HG02798 (cell line): ENCODE data around the gene SEMA3E.
"Not testable (repeated sequence)": the region's sequence is repeated elsewhere in the genome, so short reads cannot be mapped to it uniquely, and the experiment has no call there.

ENCODE experiments used
- ATAC-seq: cut with Tn5 transposase; IDR thresholded peaks from one replicate; pipeline ENCODE4 v1.9.1; 2021; ENCODE audit warnings: mild to moderate bottlenecking; ENCODE audit not compliant: unreplicated experiment, poor library complexity

Gene SEMA3E

DNA sequence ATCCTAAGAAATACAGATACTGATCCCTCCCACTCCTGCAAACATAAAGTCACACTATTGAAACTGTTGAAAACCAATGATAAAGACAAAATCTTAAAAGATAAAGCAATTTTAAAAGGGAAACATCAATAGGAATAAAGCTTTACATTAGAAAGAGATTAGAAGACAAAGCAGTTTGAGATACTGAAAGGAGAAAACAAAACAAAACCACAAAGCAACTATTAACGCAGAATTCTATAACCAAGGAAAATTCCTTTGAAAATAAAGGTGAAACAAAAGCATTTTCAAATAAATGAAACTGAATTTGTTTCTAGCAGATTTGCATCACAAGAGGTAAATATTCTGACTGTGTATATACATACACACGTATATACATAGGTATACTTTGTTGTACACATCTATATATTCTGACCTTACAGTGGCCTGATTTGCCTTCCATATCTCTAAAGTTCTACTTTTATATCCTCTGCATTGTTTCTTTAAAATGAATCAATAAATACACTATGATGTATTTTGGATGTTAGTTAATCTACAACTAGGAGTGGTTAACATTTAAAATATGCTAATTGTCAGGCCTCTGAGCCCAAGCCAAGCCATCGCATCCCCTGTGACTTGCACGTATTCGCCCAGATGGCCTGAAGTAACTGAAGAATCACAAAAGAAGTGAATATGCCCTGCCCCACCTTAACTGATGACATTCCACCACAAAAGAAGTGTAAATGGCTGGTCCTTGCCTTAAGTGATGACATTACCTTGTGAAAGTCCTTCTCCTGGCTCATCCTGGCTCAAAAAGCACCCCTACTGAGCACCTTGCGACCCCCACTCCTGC, 189.6 kb downstream of the SEMA3E start:
- ATAC-seq = not testable (repeated sequence)

GRCh38 chr7:83457022-83457892, 191.7 kb downstream of the SEMA3E start:
- ATAC-seq = no peak

DNA sequence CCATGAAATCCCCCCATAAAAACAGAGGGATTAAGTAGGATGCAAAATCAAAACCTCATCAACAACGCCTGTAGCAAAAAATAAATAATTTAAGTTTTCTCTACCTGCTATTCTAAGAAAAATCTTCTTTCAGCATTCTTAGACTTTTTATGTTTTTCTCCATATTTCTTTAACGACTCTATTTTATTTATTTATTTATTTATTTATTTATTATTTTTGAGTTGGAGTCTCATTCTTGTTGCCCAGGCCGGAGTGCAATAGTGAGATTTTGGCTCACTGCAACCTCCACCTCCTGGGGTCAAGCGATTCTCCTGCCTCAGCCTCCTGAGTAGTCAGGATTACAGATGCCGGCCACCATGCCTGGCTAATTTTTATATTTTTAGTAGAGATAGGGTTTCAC, 192.5 kb downstream of the SEMA3E start:
- ATAC-seq = no peak

DNA sequence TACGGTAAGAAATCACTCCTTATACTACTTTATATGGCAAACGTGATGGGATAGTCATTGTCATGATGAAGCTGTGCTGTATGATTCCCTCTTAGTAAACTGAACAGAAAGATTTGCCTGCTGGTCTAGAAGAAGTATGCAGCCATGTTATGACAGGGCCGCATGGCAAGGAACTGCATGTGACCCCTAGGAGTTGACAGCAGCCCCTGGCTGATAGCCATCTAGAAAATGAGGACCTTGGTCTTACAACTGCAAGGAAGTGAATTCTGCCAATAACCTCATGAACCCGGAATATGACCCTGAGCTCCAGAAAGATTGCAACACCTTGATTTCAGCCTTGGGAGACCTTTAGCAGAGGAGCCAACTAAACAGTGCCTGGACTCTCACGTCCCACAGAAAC, 193.3 kb downstream of the SEMA3E start:
- no peak for ATAC-seq

- ATAC-seq = no peak
Measured at GRCh38 chr7:83452256-83452655, 196.7 kb downstream of the SEMA3E start.

GRCh38 chr7:83451501-83452045, 197.4 kb downstream of the SEMA3E start:
- no peak for ATAC-seq

DNA sequence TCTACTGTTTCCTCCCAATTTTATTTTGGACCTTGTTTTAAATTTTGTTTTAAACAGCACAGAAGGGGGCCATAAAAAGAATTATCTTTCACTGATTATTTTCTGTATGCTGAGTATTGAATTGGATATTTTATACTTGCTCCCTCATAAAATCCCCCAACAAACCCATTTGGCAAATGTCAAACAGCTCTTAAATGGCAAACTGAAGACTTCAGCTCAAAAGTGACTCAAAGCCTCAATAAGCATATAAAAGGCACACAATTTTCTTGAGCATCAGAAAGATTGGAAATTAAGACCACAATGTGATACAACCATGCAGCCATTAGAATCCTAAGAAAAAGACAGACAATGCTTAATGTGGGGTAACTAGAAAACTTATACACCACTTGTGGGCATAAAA, 199.2 kb downstream of the SEMA3E start:
- ATAC-seq = no peak

GRCh38 chr7:83447681-83448080, 201.3 kb downstream of the SEMA3E start:
- no peak for ATAC-seq

- no peak for ATAC-seq
Measured at GRCh38 chr7:83446102-83446669, 202.8 kb downstream of the SEMA3E start.

GRCh38 chr7:83442911-83443310, 206.0 kb downstream of the SEMA3E start:
- ATAC-seq = no peak

DNA sequence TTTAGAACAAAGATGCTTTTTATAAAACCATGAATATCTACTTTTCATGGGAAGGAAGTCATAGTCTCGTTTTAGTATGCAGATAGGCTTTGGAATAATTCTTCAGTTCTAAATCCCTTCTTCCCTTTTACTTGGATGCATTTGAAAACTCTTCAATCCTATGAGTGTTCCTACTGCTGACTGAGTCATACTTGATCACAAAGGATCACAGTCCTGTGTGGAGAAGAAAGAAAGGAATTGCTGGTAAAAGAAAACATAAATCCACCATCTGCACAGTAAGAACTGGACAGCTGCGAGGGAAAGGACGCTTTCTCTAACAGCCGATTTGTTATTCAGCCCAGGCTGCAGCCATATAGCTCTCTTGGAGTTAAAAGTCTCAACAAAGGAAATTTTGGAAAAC, 209.9 kb downstream of the SEMA3E start:
- no peak for ATAC-seq

- ATAC-seq = not testable (repeated sequence)
Measured at GRCh38 chr7:83430289-83430688, 218.7 kb downstream of the SEMA3E start.

- no peak for ATAC-seq
Measured at GRCh38 chr7:83429493-83429892, 219.4 kb downstream of the SEMA3E start.

DNA sequence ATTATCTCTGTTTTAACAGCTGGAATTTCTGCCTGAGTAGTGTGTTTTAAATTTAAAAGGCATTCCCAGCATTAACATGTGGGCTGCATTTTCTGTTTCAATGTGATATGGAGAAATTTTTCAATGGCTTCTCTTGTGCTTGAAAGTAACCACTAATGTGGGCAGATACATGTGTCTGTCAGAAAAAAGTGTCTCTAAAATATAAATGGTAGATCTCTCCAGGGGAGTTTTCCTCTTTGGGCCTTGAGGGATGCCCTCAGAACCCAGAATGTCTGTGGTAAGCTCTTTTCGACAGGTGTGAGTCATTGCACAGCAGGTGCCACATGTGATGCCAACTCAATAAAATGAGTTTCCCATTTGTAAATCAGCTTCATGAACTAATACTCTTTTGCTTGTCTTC, 221.1 kb downstream of the SEMA3E start:
- no peak for ATAC-seq

DNA sequence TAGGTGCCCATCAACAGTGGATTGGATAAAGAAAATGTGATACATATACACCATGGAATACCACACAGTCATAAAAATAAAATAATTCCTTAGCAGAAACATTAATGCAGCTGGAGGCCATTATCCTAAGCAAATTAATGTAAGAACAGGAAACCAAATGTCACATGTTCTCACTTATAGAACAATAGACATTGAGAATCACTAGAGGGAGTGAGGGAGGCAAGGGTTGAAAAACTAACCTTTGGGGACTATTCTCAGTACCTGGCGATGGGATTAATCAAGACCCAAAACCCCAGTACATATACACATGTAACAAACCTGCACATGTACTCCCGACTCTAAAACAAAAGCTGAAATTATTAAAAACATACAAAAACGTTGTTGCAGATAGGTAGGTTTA, 222.6 kb downstream of the SEMA3E start:
- no peak for ATAC-seq

GRCh38 chr7:83419013-83419412, 229.9 kb downstream of the SEMA3E start:
- no peak for ATAC-seq

DNA sequence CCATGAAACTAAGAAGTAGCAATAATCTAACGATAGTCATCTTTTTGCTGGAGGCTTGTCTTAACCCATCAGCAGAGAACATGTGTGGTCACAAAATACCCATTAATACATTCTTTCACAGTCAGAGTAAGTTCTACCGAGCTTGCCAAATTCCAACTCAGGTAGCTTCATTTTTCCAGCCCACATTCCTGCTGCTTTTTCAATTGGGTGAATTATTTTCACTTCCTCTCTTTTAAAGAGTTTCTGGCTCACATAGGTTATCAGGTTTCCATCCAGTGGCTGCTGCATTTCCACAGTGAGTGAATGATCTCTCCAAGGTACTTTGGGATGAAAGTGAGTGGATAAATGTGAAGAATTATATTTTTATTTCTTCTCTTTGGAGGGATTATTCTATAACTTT, 233.1 kb downstream of the SEMA3E start:
- no peak for ATAC-seq

DNA sequence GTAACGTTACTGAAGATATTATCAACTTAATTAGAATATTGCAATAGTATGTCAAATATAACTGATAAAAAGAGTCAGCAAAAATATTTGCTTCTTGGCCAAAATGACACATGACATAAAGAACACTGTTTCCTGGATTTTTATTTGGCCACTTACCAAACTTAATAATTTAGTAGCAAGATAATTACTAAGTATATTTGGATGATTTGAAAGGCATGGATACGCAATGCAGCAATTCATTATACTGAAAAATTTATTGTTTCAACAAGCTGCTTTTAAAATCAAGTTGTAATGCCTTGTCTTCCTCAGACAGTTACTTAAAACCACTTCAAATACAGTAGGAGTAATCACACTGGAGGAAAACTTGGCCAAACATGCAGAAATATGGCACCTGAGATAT, 234.0 kb downstream of the SEMA3E start:
- ATAC-seq = no peak

- ATAC-seq = no peak
Measured at GRCh38 chr7:83413831-83414230, 235.1 kb downstream of the SEMA3E start.

GRCh38 chr7:83413424-83413823, 235.5 kb downstream of the SEMA3E start:
- no peak for ATAC-seq
